Stimulated activated naive CD8-positive, alpha-beta T cell treated with anti-CD3 and anti-CD28 coated beads, Interleukin-15, Interleukin-2, amounts not matched to agents 100 ng/mL and 50 ng/mL, for 24 hours (primary cell): ENCODE results near the gene ZBTB21.

Experiments used
- H3K27ac Mint-ChIP-seq: one replicate; pipeline ENCODE4 v1.8.0; 2021; ENCODE audit warnings: mild to moderate bottlenecking, mixed read lengths
- H3K27me3 Mint-ChIP-seq: one replicate; pipeline ENCODE4 v1.8.0; 2021; ENCODE audit warnings: mixed read lengths
- H3K36me3 Mint-ChIP-seq: one replicate; pipeline ENCODE4 v1.8.0; 2021; ENCODE audit warnings: low read depth, mixed read lengths
- H3K4me1 Mint-ChIP-seq: one replicate; pipeline ENCODE4 v1.8.0; 2021; ENCODE audit warnings: low read depth, mixed read lengths
- H3K4me3 Mint-ChIP-seq: one replicate; pipeline ENCODE4 v1.8.0; 2021; ENCODE audit warnings: mild to moderate bottlenecking, mixed read lengths
- H3K9me3 Mint-ChIP-seq: one replicate; pipeline ENCODE4 v1.8.0; 2021; ENCODE audit warnings: mixed read lengths

The ZBTB21 gene

DNA sequence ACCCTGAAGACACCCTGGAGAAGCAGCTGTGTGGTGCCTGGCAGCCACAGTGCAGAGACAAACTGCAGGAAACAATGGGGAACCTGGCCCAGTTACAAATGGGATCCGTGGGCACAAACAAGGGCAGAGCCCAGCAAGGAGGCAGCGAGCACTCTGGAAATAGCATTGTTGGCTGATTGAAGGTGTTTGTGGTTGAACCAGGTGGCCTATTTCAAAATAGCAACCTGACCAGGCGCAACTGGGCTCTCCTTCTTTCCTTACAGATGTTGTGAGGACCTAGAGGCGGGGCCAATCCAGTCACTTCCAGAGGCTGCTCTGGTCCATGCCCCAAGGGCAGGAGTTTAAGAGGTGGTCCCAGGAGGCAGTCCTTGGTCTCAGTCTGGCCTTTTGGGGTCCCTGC, 21.7 kb upstream of the ZBTB21 start:
- H3K4me1 Mint-ChIP-seq, result no peaks in the 10 kb centered on the region
- no peaks in the 10 kb centered on the region for H3K36me3 Mint-ChIP-seq
- no peaks in the 10 kb centered on the region for H3K9me3 Mint-ChIP-seq
- H3K27ac Mint-ChIP-seq, result no peak overlapping the region
- H3K4me3 Mint-ChIP-seq, result no peak overlapping the region
- no peaks in the 10 kb centered on the region for H3K27me3 Mint-ChIP-seq

DNA sequence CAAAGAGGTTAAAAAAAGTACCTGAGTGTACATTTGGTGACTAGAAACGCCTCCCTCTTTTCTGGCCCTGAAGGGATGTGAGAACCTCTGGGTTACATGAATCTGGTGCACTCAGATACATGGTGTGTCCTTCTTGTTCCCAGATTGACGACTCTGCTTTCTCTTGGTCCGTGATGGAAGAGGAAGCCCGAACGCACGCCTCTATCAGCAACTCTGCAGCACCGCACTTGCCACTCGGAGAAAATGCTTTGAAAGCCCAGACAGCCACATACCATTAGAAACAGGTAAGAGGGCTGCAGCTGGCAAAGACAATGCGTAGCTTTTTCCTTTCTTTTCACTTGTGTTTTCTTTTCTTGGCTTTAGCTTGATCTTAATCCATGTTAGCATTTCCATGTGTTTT, 21.1 kb upstream of the ZBTB21 start:
- H3K4me3 Mint-ChIP-seq, result no peak overlapping the region
- no peaks in the 10 kb centered on the region for H3K36me3 Mint-ChIP-seq
- H3K4me1 Mint-ChIP-seq, result no peaks in the 10 kb centered on the region
- no peaks in the 10 kb centered on the region for H3K27me3 Mint-ChIP-seq
- H3K27ac Mint-ChIP-seq, result no peak overlapping the region
- H3K9me3 Mint-ChIP-seq, result no peaks in the 10 kb centered on the region

DNA sequence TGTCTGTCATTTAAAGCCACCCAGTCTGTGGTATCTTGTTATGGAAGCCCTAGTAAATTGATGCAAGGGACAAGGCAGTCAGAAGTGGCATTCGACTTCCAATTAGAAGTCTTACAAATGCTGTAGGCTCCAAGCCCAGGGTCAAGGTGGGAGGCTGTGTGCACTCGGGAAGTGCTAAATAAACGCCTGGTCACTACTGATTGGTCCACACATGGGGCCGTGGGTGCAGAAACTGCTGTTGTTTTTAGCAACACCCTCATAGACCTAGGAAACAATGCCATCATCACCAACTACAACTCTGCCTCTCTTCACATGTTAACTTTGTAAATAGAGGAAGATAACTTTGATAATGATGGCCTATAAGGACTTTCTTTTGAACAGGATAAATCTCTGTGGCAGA, 20.2 kb upstream of the ZBTB21 start:
- no peak overlapping the region for H3K27ac Mint-ChIP-seq
- no peak overlapping the region for H3K4me3 Mint-ChIP-seq
- H3K27me3 Mint-ChIP-seq, result no peaks in the 10 kb centered on the region
- no peaks in the 10 kb centered on the region for H3K9me3 Mint-ChIP-seq
- H3K36me3 Mint-ChIP-seq, result no peaks in the 10 kb centered on the region
- H3K4me1 Mint-ChIP-seq, result no peaks in the 10 kb centered on the region

DNA sequence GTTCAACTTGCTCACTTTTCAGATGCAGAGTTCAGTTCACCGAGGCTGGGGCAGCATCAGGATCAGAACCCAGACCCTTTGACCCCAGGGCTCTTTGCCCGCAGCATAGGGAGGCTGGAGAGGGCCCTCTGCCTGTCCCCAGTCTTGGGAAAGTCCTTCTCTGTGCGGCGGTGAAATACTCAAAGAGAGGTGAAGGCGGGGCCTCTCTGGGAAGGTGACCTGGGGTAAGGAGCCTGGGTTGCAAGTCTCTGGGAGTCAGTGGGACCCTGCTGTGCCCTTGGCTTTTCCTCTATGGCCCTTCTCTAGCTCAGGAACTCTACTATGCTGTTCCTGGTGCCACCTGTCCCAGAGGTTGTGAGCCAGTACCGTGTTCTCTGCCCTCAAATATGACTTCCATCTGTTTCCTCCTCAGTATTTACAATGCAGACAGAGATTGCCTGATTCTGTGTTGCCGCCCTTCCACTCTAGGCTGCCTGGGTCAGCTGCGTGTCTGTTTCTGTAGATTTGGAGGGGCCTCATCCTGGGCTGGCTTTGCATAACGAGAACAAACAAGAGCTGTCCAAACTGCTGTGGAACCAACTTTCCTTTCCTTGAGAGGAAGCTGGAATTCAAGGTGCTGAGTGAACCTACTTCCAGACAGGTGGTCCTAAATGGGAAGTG, 18.7 kb upstream of the ZBTB21 start:
- H3K27me3 Mint-ChIP-seq, result no peaks in the 10 kb centered on the region
- H3K9me3 Mint-ChIP-seq, result no peaks in the 10 kb centered on the region
- H3K27ac Mint-ChIP-seq, result no peak overlapping the region
- no peak overlapping the region for H3K4me3 Mint-ChIP-seq
- H3K36me3 Mint-ChIP-seq, result no peaks in the 10 kb centered on the region
- no peaks in the 10 kb centered on the region for H3K4me1 Mint-ChIP-seq

DNA sequence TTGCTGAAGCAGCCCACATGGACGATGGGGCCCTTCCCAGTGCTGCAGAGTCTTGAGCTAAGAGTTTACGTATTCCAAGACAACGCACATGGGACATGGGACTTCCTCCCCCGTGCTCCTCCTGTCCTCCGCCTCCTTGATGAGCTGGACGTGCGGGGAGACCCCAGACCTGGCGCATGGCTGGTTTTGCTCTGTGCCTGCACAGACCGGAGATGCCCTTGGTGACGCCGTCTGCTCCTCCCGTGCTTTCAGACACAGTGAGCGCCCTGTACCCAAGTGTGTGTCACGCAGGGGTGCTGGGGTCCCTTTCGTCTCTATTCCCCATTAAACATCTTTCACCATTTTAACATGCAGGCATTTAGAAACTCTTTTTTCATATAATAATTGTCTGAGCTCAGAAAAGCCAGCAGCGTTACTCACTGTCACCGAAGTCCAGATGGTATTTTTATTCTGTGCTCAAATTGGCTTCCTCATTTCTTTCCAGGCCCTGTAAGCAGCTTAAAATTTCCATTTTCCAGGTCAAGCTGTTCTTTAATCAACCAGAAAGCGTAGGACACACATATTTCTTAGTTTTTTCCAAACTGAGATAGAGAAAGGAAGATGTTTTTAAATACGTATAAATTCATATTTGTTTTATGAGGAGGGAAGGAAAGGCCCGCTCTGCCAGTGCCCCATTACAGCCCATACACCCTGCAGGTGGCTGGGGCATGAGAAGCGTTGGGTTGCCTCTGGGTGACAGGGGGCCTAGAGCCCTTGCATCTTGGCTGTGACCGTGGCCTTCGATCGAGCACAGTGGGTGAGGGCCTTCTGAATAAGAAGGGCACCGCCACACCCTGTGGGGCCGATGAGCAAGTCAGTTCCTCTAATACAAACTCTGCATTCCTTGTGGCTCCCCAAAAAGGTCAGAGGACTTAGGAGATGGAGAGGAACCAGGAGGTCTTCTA, 17.9 kb upstream of the ZBTB21 start:
- Mint-ChIP-seq H3K4me3 (no peak overlapping the region), H3K27ac (no peak overlapping the region), H3K36me3 (no peaks in the 10 kb centered on the region), H3K9me3 (no peaks in the 10 kb centered on the region), H3K27me3 (no peaks in the 10 kb centered on the region), H3K4me1 (no peaks in the 10 kb centered on the region)

DNA sequence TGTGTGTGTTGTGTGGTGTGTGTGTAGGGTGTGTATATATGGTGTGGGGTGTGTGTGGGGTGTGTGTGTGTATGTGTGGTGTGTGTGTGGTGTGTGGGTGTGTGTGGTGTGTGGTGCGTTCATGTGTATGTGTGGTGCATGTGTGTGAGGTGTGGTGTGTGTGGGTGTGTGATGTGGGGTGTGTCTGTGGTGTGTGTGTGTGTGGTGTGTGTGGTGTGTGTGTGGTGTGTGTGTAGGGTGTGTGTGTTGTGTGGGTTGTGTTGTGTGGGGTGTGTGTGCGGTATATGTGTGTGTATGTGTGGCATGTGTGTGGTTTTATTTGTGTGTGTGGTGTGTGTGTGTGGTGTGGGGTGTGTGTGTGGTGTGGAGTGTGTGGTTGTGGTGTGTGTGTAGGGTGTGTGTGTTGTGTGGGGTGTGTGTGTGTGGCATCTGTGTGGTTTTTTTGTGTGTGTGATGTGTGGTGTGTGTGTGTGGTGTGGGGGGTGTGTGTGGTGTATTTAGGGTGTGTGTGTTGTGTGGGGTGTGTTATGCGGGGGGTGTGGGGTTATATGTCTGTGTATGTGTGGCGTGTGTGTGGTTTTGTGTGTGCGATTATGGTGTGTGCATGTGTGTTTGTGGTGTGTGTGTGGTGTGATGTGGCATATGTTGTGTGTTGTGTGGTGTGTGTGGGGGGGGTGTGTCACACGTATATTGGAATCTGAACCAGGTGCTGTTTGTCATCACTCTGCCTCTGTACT, 17.1 kb upstream of the ZBTB21 start:
- H3K9me3 Mint-ChIP-seq, result no peaks in the 10 kb centered on the region
- H3K4me1 Mint-ChIP-seq, result no peaks in the 10 kb centered on the region
- H3K36me3 Mint-ChIP-seq, result no peaks in the 10 kb centered on the region
- no peaks in the 10 kb centered on the region for H3K27me3 Mint-ChIP-seq
- no peak overlapping the region for H3K4me3 Mint-ChIP-seq
- H3K27ac Mint-ChIP-seq, result no peak overlapping the region

DNA sequence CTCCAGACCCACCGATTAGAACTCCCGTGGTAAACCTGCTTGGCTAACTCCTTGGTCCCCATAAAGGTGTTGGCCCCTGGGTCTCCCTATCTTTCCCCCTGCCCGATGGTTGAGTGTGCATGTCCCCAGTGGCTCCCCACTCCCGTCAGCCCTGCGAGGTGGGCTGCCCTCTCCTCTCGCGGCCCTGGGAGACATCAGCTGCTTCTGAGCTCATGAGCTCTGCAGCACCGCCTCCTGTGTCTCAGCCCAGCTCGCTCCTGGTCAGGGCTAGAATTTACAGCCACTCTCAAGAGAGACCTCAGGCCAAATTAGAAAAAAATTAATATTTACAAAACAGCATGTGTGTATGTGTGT, 15.9 kb upstream of the ZBTB21 start:
- H3K4me3 Mint-ChIP-seq, result no peak overlapping the region
- H3K27ac Mint-ChIP-seq, result no peak overlapping the region
- no peaks in the 10 kb centered on the region for H3K4me1 Mint-ChIP-seq
- no peaks in the 10 kb centered on the region for H3K9me3 Mint-ChIP-seq
- H3K36me3 Mint-ChIP-seq, result no peaks in the 10 kb centered on the region
- no peaks in the 10 kb centered on the region for H3K27me3 Mint-ChIP-seq

DNA sequence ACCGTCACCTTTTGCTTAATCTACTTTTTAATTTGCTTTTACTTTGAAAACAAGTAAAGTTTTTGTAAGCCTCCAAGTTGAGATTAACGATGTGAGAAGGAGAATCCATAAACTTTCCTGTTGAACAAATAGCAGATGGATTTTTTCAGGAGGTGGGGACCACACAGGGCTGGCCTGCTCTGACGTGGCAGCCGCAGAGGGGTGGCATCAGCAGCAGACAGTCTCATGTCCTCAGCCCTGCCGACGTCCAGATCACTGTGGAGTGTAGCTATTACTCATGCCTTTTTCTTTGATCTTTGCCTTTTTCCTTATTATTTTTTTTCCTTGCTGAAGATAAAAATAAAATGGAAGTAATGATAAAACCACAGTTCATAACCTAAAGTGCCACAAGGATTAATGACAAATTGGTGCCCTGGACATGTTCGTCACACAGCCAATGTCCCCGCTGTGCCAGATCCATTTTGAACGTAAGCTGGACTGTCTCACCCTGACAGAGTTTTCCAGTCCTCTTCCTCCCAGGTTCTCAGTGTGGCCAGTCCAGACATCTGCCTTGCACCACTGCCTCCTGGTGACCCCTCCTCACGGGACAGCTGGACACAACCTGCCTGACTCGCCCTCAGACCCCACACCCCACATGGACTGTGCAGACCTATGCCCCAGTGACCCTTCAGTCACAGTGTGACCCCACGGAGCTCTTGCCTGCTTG, 15.4 kb upstream of the ZBTB21 start:
- no peak overlapping the region for H3K27ac Mint-ChIP-seq
- no peaks in the 10 kb centered on the region for H3K36me3 Mint-ChIP-seq
- no peak overlapping the region for H3K4me3 Mint-ChIP-seq
- no peaks in the 10 kb centered on the region for H3K4me1 Mint-ChIP-seq
- no peaks in the 10 kb centered on the region for H3K9me3 Mint-ChIP-seq
- no peaks in the 10 kb centered on the region for H3K27me3 Mint-ChIP-seq

DNA sequence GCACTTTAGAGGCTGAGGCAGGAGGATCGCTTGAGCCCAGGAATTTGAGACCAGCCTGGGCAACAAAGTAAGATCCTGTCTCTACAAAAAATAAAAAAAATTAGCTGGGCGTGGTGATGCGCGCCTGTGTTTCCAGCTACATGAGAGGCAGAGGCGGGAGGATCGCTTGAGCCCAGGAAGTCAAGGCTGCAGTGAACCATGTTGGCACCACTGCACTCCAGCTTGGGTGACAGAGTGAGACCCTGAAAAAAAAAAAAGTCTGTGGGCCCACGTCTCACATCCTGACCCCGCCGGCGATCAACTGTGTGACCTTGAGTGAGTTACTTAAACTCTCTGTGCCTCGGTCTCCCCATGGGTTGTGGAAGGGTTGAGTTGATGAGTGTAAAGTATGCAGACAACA, 12.7 kb upstream of the ZBTB21 start:
- Mint-ChIP-seq H3K4me1 (no peaks in the 10 kb centered on the region), H3K4me3 (no peak overlapping the region), H3K27ac (no peak overlapping the region), H3K27me3 (no peaks in the 10 kb centered on the region), H3K9me3 (no peaks in the 10 kb centered on the region), H3K36me3 (no peaks in the 10 kb centered on the region)

DNA sequence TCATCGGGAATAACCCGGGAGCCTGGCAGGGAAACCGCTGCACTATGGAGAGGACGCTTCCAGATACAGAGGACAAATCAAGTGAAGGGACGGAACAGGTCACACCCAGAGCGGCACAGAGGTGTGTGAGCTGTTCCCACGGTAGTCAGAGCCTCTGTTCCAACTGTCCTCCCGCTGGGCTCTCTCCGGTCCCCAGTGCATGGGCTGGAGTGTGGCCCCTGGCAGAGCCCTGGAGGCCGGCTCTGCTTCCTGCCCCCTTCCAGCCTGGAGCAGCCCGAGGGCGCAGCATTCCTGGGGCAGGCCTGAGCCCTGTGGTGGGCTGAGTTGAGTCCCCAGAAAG, 11.9 kb upstream of the ZBTB21 start:
- Mint-ChIP-seq H3K36me3 (no peaks in the 10 kb centered on the region), H3K27me3 (no peaks in the 10 kb centered on the region), H3K4me1 (no peaks in the 10 kb centered on the region), H3K4me3 (no peak overlapping the region), H3K9me3 (no peaks in the 10 kb centered on the region), H3K27ac (no peak overlapping the region)

DNA sequence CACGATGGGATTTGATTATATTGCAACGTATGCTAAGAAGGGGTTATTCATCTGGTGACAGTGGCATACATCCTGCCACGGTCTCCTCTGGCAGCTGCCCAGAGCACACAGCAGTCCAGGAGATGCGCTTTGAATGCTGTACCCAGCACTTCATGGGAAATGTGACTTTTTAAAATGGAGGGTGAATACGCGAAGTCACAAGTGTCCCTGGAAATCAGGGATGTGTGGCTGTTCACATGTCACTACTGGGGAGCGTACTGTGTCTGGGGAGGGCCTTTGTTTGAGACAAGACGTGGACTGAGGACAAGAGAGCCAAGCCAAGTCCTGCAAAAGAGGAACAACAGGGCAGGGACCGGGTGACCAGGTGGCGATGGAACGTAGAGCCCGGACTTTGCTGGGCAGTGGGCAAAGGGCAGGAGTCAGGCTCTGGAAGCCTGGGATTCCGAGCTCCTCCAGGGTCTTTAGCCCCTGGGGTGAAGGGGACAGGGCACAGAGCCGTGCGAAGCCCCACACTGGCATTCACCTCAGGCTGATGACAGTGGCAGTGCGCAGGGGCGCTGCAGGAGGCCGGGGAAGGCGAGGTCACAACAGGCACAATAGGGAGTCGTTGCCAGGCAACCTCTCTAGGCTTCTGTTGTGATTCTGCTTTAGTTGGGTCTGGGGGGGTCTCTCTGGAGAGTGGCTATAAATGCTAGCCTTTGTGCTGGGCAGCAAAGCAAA, 11.4 kb upstream of the ZBTB21 start:
- no peaks in the 10 kb centered on the region for H3K27me3 Mint-ChIP-seq
- no peak overlapping the region for H3K4me3 Mint-ChIP-seq
- no peaks in the 10 kb centered on the region for H3K4me1 Mint-ChIP-seq
- no peaks in the 10 kb centered on the region for H3K36me3 Mint-ChIP-seq
- H3K9me3 Mint-ChIP-seq, result no peaks in the 10 kb centered on the region
- H3K27ac Mint-ChIP-seq, result no peak overlapping the region

DNA sequence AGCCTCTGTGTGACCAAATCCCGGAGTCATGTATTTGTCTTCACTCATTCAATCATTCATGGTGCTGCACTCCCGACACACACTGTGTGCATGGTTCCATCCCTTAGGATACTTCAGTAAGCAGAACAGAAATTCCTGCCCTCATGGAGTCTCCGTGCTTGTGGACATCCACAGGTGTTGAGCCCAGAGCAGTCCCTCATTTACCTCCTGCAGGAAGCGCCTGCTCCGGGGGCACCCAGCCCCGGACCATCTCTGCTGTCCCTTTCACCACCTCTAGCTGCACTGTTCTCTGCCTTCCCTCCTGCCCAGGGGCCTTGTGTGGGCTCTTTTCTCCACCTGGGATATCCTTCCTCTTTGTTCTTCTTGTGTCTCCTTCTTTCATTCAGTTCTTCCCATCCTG, 9.5 kb upstream of the ZBTB21 start:
- no peak overlapping the region for H3K27ac Mint-ChIP-seq
- peaks cover 3% of the 10 kb centered on the region for H3K9me3 Mint-ChIP-seq
- H3K27me3 Mint-ChIP-seq, result no peaks in the 10 kb centered on the region
- no peaks in the 10 kb centered on the region for H3K4me1 Mint-ChIP-seq
- no peaks in the 10 kb centered on the region for H3K36me3 Mint-ChIP-seq
- H3K4me3 Mint-ChIP-seq, result no peak overlapping the region

DNA sequence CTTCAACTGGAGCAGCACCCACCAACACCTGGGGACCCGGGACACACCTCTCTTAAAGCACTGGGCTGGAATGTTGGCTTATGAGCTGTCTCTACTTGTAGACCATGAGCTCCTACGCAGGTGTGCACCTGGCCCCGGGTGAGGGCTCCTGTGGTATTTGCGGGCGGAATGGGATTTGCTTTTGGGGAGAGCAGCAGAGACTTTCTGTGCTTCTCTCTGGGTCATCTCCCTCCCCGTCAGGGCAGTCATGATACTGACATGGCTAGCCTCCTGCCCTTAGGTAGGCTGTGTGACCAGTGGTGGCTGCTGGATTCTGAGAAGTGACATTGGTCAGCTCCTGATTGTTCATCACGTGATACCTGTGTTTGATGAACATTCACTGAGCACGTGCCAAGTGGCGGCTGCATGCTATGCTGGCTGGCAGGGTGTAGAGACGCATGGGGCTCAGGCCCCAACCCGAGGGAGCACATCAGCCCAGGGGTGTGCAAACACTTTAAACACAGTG, 9.0 kb upstream of the ZBTB21 start:
- H3K36me3 Mint-ChIP-seq, result no peaks in the 10 kb centered on the region
- no peak overlapping the region for H3K4me3 Mint-ChIP-seq
- H3K9me3 Mint-ChIP-seq, result peaks cover 5% of the 10 kb centered on the region
- no peaks in the 10 kb centered on the region for H3K4me1 Mint-ChIP-seq
- no peaks in the 10 kb centered on the region for H3K27me3 Mint-ChIP-seq
- no peak overlapping the region for H3K27ac Mint-ChIP-seq

DNA sequence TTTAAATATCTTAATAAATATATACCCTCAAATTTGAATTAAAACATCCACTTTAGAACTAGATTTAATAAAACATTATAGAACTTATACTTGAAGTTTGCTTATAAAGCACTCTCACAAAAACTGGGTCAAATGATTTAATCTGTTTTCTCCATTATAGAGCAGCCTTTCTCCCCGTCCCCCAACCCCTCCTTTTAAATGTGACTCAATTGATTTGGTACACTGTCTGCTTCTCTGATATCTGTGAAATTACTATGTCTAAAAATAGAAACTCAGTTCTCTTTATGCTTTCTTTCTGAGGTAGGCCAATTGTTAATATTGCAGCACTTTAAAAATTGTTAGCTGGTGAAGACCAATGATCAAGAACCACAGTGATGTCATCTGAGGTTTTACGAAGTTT, 6.9 kb upstream of the ZBTB21 start:
- H3K27ac Mint-ChIP-seq, result no peak overlapping the region
- no peak overlapping the region for H3K4me3 Mint-ChIP-seq
- peaks cover 5% of the 10 kb centered on the region for H3K9me3 Mint-ChIP-seq
- no peaks in the 10 kb centered on the region for H3K27me3 Mint-ChIP-seq
- H3K36me3 Mint-ChIP-seq, result no peaks in the 10 kb centered on the region
- peaks cover 4% of the 10 kb centered on the region for H3K4me1 Mint-ChIP-seq
